ENCODE data around the gene SEMA6C.

GRCh38 chr1:151104630-151105029 lies 41.8 kb downstream of the SEMA6C start:
- TF ChIP-seq ZNF274 (IDR thresholded peaks at IDR 0.05; ENCODE audit: low read depth, low read length) = no peak
- TF ChIP-seq CTCF (IDR thresholded peaks at IDR 0.05 in 2 of 3, conservative IDR thresholded peaks at IDR 0.05 in 1 of 3; ENCODE audit: borderline replicate concordance in 1 of 3, insufficient read depth in 1 of 3, low read depth in 2 of 3, low read length in 2 of 3) = no peak
- no peak for TF ChIP-seq EZH2 (IDR thresholded peaks at IDR 0.05)
- no peak for TF ChIP-seq CEBPB (IDR thresholded peaks at IDR 0.05; ENCODE audit: low read depth)
- TF ChIP-seq EZH2phosphoT487 (IDR thresholded peaks at IDR 0.05; ENCODE audit: borderline replicate concordance) = no peak
- TF ChIP-seq POLR2A (IDR thresholded peaks at IDR 0.05; ENCODE audit: borderline replicate concordance, extremely low read depth, insufficient read depth, insufficient read length) = no peak

Data from HCT116 (cell line).